ENCODE measurements around the gene CD300LF. TPM values are rescaled to one million over a fixed set of nuclear protein-coding genes. Genes with fewer than 3 reads are reported as not detected.

The CD300LF gene
- total RNA-seq, result 0.46 TPM
- long read RNA-seq, result 0 reads

- intact Hi-C loops (cut with DNase I), result no loop called here
- peak; percentile 81 for DNase-seq (ENCODE audit: low spot score)
These were observed at the start of gene CD300LF for GRCh38 chr17:74712756-74713155. Gene CD300LF, minus strand, starts transcription at chr17:74712923. Its CDS starts 57 bp downstream, at chr17:74712866.

- DNase-seq (ENCODE audit: low spot score), result peak; percentile 61
- intact Hi-C loops (cut with DNase I), result no loop called here
These were observed 49.2 kb upstream of the CD300LF start for GRCh38 chr17:74761931-74762330.

DNA sequence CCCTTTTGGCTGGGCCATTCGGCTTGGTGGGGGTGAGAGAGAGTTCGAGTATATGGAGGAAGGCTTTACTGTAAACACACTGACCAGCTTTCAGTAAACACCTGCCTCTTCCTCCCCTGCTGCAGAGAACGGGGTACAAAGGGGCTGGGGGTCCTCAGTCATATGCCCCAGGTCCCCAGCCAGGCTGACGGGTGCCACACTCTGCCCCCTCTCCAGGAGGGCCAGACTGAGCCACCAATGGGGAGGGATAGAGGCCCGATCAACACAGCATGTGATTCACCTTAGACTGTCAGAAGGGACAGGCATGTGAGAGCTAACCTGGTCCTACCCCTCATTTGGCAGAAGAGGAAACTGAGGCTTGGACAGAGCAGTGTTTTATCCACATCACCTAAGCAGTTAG is 48.7 kb upstream of the CD300LF start:
- intact Hi-C loops (cut with DNase I), result no loop called here

GRCh38 chr17:74760404-74761105 is 47.8 kb upstream of the CD300LF start:
- no peak for DNase-seq (ENCODE audit: low spot score)
- intact Hi-C loops (cut with DNase I), result no loop called here

More for the DNA sequence above, 48.7 kb upstream of the CD300LF start:
- DNase-seq (ENCODE audit: low spot score), result peak; percentile 41

DNA sequence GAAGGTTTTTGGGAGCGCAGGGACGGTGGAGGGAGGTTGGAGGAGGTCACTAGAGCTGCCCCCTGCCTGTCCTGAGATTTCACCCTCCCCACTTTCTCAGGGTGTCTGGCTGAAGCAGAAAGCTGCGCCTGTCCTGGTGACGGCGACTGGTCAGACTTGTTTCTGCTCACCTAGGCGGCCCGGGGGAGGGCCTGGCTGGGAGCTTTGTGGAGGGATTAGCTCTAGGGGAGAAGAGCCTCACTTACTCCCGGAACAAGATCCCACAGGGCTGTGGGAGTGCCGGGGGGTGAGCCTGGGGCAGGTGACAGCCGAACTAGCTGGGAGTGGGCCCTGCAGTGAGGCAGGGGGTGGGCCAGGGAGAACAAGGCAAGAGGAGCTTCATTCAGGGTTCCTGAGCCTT is 47.2 kb upstream of the CD300LF start:
- intact Hi-C loops (cut with DNase I), result no loop called here
- DNase-seq (ENCODE audit: low spot score), result no peak

GRCh38 chr17:74759243-74759801 is 46.6 kb upstream of the CD300LF start:
- intact Hi-C loops (cut with DNase I), result no loop called here
- no peak for DNase-seq (ENCODE audit: low spot score)

DNA sequence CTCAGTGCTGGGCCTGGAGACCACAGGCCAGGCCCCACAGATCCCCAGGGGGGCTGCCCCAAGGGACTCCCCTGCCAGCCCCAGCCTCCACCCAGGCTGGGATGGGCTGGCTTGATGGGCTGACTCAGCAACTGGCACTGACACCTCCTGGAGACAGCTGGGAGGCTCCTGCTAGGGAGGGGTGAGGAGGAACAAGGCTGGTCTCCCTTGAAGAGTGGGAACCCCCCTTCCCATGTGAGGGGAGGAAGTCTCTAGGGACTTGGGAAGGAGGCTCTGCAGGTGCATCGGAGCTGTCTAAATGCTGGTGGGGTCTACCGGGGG is 46.1 kb upstream of the CD300LF start:
- intact Hi-C loops (cut with DNase I), result no loop called here
- DNase-seq (ENCODE audit: low spot score), result no peak

- peak; percentile 73 for DNase-seq (ENCODE audit: low spot score)
- intact Hi-C loops (cut with DNase I), result no loop called here
These were observed 45.5 kb upstream of the CD300LF start for GRCh38 chr17:74757931-74758847.

GRCh38 chr17:74757502-74757901 is 44.8 kb upstream of the CD300LF start:
- DNase-seq (ENCODE audit: low spot score), result no peak
- intact Hi-C loops (cut with DNase I), result no loop called here

- intact Hi-C loops (cut with DNase I), result no loop called here
- no peak for DNase-seq (ENCODE audit: low spot score)
These were observed 44.2 kb upstream of the CD300LF start for GRCh38 chr17:74756891-74757290.

- no peak for DNase-seq (ENCODE audit: low spot score)
- intact Hi-C loops (cut with DNase I), result no loop called here
These were observed 42.8 kb upstream of the CD300LF start for GRCh38 chr17:74755533-74755932.

DNA sequence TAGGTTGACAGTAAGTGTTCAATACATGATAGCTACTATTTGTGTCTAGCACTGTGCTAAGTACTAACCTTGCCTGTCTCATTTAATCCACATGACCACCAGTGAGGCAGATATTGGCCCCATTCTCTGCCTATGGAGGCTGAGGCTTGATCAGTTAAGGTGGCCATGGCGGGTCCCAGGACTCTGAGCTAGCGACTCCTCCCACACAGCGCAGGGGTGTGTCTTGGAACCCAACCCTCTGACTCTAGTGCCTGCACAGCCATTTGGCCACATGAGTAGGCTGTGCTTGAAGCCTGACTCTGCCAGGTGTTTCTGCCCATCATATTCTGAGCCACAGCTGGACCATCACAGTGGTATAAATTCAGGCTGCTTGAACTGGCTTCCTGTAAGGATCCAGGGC is 42.1 kb upstream of the CD300LF start:
- DNase-seq (ENCODE audit: low spot score), result no peak
- intact Hi-C loops (cut with DNase I), result no loop called here

DNA sequence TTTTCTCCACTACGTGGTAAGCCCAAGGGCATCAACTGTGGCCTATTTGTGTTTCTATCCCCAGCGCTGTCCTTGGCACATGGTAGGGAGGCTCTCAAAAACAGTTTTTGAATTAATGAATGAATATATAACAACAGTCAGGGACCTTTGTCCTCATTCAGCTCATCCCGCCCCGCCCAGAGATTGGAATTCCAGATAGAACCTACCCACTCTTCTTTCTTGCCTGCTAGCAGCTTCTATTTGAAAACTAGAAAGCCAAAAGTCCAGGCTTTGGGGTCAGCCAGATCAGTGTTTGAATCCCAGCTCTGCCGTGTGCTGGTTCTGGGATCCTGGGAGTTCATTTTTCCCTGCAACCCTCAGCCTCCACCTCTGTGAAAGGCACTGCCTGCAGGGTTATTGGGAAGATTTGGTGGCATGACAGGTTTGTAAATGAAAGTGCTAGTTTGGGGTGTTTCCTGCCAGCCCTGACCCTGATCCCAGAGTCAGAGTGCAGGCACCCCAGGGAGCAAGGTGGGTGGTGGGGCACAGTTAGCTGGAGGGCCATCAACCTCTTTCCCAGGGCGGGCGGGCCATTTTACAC is 40.2 kb upstream of the CD300LF start:
- intact Hi-C loops (cut with DNase I), result no loop called here
- no peak for DNase-seq (ENCODE audit: low spot score)

DNA sequence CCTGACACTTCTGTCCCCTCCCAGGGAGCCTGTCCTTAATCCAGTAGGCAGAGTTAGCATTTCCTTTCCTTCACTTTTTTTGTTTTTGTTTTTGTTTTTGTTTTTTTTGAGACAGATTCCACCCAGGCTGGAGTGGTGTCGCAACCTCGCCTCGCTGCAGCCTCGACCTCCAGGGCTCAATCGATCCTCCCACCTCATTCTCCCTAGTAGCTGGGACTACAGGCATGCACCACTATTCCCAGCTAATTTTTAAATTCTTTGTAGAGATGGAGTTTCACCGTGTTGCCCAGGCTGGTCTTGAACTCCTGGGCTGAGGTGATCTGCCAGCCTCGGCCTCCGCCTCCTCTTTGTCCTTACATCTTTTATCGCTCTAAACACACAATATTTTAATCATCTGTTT is 39.7 kb upstream of the CD300LF start:
- DNase-seq (ENCODE audit: low spot score), result no peak
- intact Hi-C loops (cut with DNase I), result no loop called here

DNA sequence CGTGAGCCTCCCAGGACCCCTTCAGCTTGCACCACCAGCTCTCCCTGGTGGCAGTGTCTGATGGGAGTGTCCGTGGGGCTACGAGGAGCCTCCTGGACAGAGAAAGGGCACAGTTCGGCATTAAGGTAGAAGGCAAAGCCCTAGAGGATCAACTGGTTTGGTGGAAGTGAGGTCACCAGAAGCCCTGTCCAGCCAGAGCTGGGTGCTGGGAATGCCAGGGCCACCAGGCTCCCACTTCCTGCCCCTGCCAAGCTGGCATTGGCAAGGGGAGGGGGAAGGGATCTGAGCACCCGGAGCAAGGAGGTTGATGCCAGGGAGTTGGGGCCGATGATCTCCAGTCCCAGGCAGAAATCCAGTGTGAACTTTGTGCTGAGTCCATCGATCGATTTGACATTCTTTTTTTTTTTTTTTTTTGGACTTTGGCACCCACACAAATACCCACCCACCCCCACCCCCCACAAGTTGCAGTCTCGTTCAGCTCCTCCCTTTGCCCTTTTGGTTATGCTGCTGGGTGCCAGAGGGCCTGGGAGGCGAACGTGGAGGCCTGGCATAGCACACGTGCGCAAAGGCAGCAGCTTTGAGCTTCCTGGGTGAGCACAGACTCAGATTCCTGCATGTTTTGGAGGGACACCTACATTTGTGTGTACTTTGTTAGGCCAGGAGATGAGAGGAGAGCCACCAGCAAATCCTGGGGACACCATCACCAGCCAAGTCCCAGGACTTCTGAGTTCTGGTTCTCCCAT is 37.8 kb upstream of the CD300LF start:
- intact Hi-C loops (cut with DNase I), result no loop called here

DNA sequence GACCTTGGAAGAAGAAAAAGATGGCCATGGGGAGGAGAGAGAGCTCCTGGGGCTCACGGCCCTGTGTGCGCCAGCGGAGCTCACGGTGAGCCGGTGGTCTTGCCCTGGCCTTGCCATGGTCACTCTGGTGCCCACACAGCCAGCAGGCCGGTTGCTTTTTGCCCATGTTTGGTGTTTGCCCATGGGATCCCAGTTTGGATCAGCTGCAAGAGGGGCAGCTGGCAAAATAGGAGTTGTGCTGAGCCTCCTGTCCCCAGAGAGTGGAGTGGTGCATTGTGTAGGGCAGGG is 37.3 kb upstream of the CD300LF start:
- intact Hi-C loops (cut with DNase I), result no loop called here
- no peak for DNase-seq (ENCODE audit: low spot score)

More for the DNA sequence above, 37.8 kb upstream of the CD300LF start:
- DNase-seq (ENCODE audit: low spot score), result no peak

- no peak for DNase-seq (ENCODE audit: low spot score)
- intact Hi-C loops (cut with DNase I), result loop anchor here (5.0 kb wide), 1 partner anchor 33 kb away; no protein-coding TSS in a partner anchor
These were observed 36.7 kb upstream of the CD300LF start for GRCh38 chr17:74749279-74750038.

DNA sequence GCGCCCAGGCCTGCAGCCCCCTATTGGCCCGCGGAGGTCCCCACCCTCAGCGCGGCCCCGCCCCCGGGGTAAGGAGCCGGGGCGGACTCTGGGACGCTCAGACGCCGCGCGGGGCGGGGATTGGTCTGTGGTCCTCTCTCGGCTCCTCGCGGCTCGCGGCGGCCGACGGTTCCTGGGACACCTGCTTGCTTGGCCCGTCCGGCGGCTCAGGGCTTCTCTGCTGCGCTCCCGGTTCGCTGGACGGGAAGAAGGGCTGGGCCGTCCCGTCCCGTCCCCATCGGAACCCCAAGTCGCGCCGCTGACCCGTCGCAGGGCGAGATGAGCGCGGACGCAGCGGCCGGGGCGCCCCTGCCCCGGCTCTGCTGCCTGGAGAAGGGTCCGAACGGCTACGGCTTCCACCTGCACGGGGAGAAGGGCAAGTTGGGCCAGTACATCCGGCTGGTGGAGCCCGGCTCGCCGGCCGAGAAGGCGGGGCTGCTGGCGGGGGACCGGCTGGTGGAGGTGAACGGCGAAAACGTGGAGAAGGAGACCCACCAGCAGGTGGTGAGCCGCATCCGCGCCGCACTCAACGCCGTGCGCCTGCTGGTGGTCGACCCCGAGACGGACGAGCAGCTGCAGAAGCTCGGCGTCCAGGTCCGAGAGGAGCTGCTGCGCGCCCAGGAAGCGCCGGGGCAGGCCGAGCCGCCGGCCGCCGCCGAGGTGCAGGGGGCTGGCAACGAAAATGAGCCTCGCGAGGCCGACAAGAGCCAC is 36.0 kb upstream of the CD300LF start, which contains the start of gene NHERF1:
Gene NHERF1 (plus strand): TSS at position 100 of the 750 bp plus-strand sequence. CDS start 219 bp downstream, at position 319.
- intact Hi-C loops (cut with DNase I), result loop anchor here (5.0 kb wide), 1 partner anchor 34 kb away; no protein-coding TSS in a partner anchor
- peak; percentile 98 for DNase-seq (ENCODE audit: low spot score)

Data from cardiac septum (tissue), 1 donor.